GM12801 (cell line): ENCODE results near the gene FBXW5.

Experiments used
- TF ChIP-seq, protein P1 (sequence below): IDR thresholded peaks from one replicate; pipeline ENCODE4 v1.5.1; 2011; ENCODE audit warnings: control low read depth; ENCODE audit not compliant: insufficient read length; ENCODE audit errors: extremely low read depth

Gene FBXW5

DNA sequence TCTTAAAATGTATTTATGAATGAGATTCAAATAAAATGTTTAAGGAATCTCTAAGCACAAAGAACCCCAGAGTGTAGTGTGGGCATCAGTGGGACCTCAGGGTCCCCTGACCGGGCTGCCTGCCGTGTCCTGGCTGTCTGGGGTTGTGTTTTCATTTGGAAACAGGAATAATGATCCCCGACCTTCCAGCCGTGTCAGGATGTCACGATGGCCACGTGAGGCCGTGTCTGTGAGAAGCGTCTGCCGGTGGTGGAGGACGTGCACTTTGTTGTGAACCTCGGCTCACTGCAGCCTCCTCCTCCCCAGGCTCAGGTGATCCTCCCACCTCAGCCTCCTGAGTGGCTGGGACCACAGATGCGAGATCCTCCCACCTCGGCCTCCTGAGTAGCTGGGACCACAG lies 53.9 kb downstream of the FBXW5 start:
- TF ChIP-seq, protein P1, sequence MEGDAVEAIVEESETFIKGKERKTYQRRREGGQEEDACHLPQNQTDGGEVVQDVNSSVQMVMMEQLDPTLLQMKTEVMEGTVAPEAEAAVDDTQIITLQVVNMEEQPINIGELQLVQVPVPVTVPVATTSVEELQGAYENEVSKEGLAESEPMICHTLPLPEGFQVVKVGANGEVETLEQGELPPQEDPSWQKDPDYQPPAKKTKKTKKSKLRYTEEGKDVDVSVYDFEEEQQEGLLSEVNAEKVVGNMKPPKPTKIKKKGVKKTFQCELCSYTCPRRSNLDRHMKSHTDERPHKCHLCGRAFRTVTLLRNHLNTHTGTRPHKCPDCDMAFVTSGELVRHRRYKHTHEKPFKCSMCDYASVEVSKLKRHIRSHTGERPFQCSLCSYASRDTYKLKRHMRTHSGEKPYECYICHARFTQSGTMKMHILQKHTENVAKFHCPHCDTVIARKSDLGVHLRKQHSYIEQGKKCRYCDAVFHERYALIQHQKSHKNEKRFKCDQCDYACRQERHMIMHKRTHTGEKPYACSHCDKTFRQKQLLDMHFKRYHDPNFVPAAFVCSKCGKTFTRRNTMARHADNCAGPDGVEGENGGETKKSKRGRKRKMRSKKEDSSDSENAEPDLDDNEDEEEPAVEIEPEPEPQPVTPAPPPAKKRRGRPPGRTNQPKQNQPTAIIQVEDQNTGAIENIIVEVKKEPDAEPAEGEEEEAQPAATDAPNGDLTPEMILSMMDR, result no peak
